ENCODE measurements around the gene SERTAD2.

Gene SERTAD2

DNA sequence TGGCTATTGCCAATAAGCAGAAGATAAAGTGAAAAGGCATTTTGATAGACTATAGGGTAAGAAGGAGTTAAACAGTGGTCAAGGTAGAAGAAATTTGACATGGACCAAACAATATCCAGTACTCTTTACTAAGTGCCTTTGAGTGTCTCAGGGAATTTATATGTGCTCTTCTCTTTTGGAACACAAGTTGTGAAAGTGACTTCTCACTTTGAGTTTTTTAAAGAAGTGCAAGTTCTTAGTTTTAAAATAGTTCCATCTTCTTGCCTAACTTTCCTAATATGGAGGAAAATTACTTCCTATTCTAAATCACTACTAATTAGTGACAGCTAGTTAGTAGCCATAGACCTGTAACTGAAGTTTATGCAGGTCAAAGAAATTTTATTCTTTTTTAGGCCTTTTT lies 66.2 kb downstream of the SERTAD2 start:
- TF ChIP-seq FOXP2 (optimal IDR thresholded peaks at IDR 0.05; ENCODE audit: borderline replicate concordance, extremely low read depth, extremely low read length, insufficient read depth) (no peak), POLR2AphosphoS5 (IDR thresholded peaks at IDR 0.05; ENCODE audit: low read depth, low read length) (no peak), SIN3A (IDR thresholded peaks at IDR 0.05; ENCODE audit: borderline replicate concordance, insufficient read depth, low read length) (no peak), TAF1 (IDR thresholded peaks at IDR 0.05; ENCODE audit: borderline replicate concordance, insufficient read depth, low read length) (no peak)
- TF ChIP-seq, protein P1, sequence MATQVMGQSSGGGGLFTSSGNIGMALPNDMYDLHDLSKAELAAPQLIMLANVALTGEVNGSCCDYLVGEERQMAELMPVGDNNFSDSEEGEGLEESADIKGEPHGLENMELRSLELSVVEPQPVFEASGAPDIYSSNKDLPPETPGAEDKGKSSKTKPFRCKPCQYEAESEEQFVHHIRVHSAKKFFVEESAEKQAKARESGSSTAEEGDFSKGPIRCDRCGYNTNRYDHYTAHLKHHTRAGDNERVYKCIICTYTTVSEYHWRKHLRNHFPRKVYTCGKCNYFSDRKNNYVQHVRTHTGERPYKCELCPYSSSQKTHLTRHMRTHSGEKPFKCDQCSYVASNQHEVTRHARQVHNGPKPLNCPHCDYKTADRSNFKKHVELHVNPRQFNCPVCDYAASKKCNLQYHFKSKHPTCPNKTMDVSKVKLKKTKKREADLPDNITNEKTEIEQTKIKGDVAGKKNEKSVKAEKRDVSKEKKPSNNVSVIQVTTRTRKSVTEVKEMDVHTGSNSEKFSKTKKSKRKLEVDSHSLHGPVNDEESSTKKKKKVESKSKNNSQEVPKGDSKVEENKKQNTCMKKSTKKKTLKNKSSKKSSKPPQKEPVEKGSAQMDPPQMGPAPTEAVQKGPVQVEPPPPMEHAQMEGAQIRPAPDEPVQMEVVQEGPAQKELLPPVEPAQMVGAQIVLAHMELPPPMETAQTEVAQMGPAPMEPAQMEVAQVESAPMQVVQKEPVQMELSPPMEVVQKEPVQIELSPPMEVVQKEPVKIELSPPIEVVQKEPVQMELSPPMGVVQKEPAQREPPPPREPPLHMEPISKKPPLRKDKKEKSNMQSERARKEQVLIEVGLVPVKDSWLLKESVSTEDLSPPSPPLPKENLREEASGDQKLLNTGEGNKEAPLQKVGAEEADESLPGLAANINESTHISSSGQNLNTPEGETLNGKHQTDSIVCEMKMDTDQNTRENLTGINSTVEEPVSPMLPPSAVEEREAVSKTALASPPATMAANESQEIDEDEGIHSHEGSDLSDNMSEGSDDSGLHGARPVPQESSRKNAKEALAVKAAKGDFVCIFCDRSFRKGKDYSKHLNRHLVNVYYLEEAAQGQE (IDR thresholded peaks at IDR 0.05; ENCODE audit: insufficient read depth in 1 of 2, low read depth in 2 of 2, low read length in 2 of 2), result no peak

DNA sequence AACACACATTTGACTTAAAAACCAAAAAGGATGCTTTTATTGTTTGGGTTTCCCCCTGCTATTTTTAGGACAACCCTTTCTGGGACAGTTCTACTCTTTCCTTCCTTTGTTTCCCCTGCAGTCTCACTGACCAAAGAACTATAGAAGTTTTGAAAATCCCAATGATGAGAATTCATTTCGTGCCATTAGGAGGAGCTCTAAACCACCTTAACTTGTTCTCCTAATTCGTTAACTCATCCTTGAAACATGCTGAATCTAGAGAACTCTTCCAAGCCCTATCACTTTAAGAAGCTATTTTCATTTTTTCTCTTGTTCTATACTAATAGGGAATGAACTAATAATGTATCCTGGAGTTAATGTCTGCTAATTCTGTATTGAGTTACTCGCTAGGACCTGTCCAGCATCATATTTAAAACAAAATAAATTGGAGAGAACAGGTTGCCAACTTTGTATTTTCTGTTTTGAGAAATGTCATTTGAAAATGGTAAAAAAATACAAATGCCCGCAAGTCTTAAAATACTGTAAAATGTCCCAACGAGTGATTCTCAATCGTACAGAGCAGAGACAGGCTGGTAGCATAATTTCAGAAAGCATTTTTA lies 66.7 kb downstream of the SERTAD2 start:
- TF ChIP-seq, protein P1 (IDR thresholded peaks at IDR 0.05; ENCODE audit: insufficient read depth in 1 of 2, low read depth in 2 of 2, low read length in 2 of 2), result no peak
- TF ChIP-seq POLR2AphosphoS5 (IDR thresholded peaks at IDR 0.05; ENCODE audit: low read depth, low read length) (no peak), FOXP2 (optimal IDR thresholded peaks at IDR 0.05; ENCODE audit: borderline replicate concordance, extremely low read depth, extremely low read length, insufficient read depth) (no peak), SIN3A (IDR thresholded peaks at IDR 0.05; ENCODE audit: borderline replicate concordance, insufficient read depth, low read length) (no peak)

DNA sequence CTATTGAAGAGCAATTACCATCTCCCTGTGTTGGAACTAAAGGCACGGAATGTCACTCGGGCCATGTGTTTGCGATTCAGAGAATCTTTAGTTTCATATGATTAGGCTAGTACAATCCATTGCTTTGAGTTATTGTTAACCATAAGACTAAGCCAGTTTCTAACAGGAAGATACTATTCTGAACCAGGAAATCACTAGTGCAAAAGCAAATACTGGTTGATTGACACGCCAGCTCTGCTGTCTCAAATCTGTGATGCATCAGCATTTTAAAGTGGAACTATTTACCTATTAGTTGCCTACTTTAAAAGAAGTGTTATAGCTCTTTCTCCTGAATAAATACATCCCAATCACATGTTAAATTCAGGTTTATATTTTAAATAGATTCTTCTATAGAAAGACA lies 67.7 kb downstream of the SERTAD2 start:
- TF ChIP-seq POLR2AphosphoS5 (IDR thresholded peaks at IDR 0.05; ENCODE audit: low read depth, low read length) (no peak), FOXP2 (optimal IDR thresholded peaks at IDR 0.05; ENCODE audit: borderline replicate concordance, extremely low read depth, extremely low read length, insufficient read depth) (no peak), TAF1 (IDR thresholded peaks at IDR 0.05; ENCODE audit: borderline replicate concordance, insufficient read depth, low read length) (no peak), SIN3A (IDR thresholded peaks at IDR 0.05; ENCODE audit: borderline replicate concordance, insufficient read depth, low read length) (no peak)
- TF ChIP-seq, protein P1 (IDR thresholded peaks at IDR 0.05; ENCODE audit: insufficient read depth in 1 of 2, low read depth in 2 of 2, low read length in 2 of 2), result no peak

DNA sequence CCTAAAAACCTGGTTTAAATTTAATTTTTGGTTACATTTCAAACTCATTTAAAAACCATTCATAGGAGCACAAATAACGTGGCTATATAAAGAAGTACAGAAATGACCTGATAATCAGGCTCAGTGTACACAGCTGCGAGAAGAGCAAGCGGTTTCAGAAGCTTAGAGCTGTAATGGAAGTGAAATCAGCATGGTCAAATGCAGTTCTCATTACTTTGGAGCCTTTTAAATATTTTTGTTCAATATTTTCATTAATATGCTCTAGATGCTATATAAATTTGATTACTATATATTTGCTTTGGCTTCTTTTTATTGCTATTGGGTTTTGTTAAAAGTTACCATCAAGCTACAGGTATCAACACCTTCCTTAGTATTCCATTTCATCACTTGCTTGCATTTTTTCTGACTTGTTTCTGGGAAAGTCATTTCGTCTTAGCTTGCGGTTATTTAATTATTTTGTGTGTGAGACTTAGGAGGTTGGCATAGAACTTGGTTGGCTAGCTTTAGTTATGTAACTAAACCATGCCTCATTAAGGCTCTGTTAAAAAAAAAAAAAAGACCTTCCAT lies 70.9 kb downstream of the SERTAD2 start:
- TF ChIP-seq TAF1 (IDR thresholded peaks at IDR 0.05; ENCODE audit: borderline replicate concordance, insufficient read depth, low read length), result no peak
- no peak for TF ChIP-seq FOXP2 (optimal IDR thresholded peaks at IDR 0.05; ENCODE audit: borderline replicate concordance, extremely low read depth, extremely low read length, insufficient read depth)
- TF ChIP-seq, protein P1 (IDR thresholded peaks at IDR 0.05; ENCODE audit: insufficient read depth in 1 of 2, low read depth in 2 of 2, low read length in 2 of 2), result no peak
- no peak for TF ChIP-seq SIN3A (IDR thresholded peaks at IDR 0.05; ENCODE audit: borderline replicate concordance, insufficient read depth, low read length)
- TF ChIP-seq POLR2AphosphoS5 (IDR thresholded peaks at IDR 0.05; ENCODE audit: low read depth, low read length), result no peak

Measured in PFSK-1 (cell line).